SK-N-SH (cell line): ENCODE results near the gene LRFN4. TPM values are rescaled to one million over a fixed set of nuclear protein-coding genes. Genes with fewer than 3 reads are reported as not detected.

Source experiments
- CTCF ChIA-PET: fragments of 300-600, 350-600 bp; formaldehyde crosslinking; extraction: SDS; loops from one replicate; lab custom pipeline; 2021; lab: Yijun Ruan, JAX
- POLR2A ChIA-PET: fragments of 350-600 bp; sonication (Branson Sonifier 250); formaldehyde crosslinking; extraction: SDS; loops from one replicate; lab custom pipeline; 2020; ENCODE audit warnings: antibody characterized with exemption, inconsistent platforms; lab: Yijun Ruan, JAX
- DNase-seq: peaks from one replicate; pipeline ENCODE4 v3.0.0; 2012
- H2AFZ ChIP-seq: fragments of 200-600 bp; sonication (generic); 2 replicates; pipeline ENCODE4 v1.8.1; 2016; ENCODE audit warnings: antibody characterized with exemption, mild to moderate bottlenecking, low read depth
- H3F3A ChIP-seq: fragments of 200-600 bp; sonication (generic); replicated peaks from 2 replicates; pipeline ENCODE3; 2016; ENCODE audit warnings: antibody characterized with exemption, mild to moderate bottlenecking; ENCODE audit not compliant: insufficient read depth
- H3K27ac ChIP-seq, 2 experiments: fragments of 200-500 bp in 1 of 2; fragments of 200-600 bp in 1 of 2; sonication (Bioruptor generic) in 1 of 2; sonication (generic), shearing (Covaris generic) in 1 of 2; 2 replicates each; pipeline versions ENCODE4 v1.5.1 to v1.6.1; 2014 to 2016; ENCODE audit warnings: low read depth in 2 of 2, inconsistent platforms in 1 of 2, low read length in 1 of 2, mild to moderate bottlenecking in 1 of 2, mixed read lengths in 1 of 2
- H3K27me3 ChIP-seq: fragments of 200-600 bp; sonication (generic), shearing (Covaris generic); 2 replicates; pipeline ENCODE4 v1.6.1; 2016; ENCODE audit warnings: mixed run types; ENCODE audit not compliant: insufficient read depth
- H3K36me3 ChIP-seq, 2 experiments: fragments of 200-500 bp in 1 of 2; fragments of 200-600 bp in 1 of 2; sonication (Bioruptor generic) in 1 of 2; sonication (generic) in 1 of 2; replicated peaks in 1 of 2; 2 replicates each; pipeline versions ENCODE3 to v1.5.1; 2014 to 2016; ENCODE audit warnings: low read length in 1 of 2, mild to moderate bottlenecking in 1 of 2; ENCODE audit not compliant: insufficient read depth in 2 of 2, control insufficient read depth in 1 of 2
- H3K4me1 ChIP-seq, 2 experiments: fragments of 200-500 bp in 1 of 2; fragments of 200-600 bp in 1 of 2; sonication (Bioruptor generic) in 1 of 2; sonication (generic), shearing (Covaris generic) in 1 of 2; 2 replicates each; pipeline versions ENCODE4 v1.5.1 to v1.6.1; 2014 to 2016; ENCODE audit warnings: low read depth in 1 of 2, low read length in 1 of 2, mixed run types in 1 of 2; ENCODE audit not compliant: insufficient read depth in 2 of 2, control insufficient read depth in 1 of 2
- H3K4me2 ChIP-seq: fragments of 200-600 bp; sonication (generic), shearing (Covaris generic); 2 replicates; pipeline ENCODE4 v1.6.1; 2017; ENCODE audit warnings: mixed run types
- H3K4me3 ChIP-seq, 2 experiments: fragments of 200-500 bp in 1 of 2; fragments of 200-600 bp in 1 of 2; sonication (Bioruptor generic) in 1 of 2; sonication (generic), shearing (Covaris generic) in 1 of 2; 2 replicates each; pipeline versions ENCODE4 v1.5.1 to v1.8.1; 2014 to 2016; ENCODE audit warnings: low read depth in 2 of 2, inconsistent platforms in 1 of 2, low read length in 1 of 2, mild to moderate bottlenecking in 1 of 2, mixed read lengths in 1 of 2, moderate library complexity in 1 of 2
- H3K79me2 ChIP-seq: fragments of 200-600 bp; sonication (generic); 2 replicates; pipeline ENCODE4 v1.8.1; 2017; ENCODE audit warnings: mild to moderate bottlenecking; ENCODE audit not compliant: insufficient read depth
- H3K9ac ChIP-seq: fragments of 200-600 bp; sonication (generic); 2 replicates; pipeline ENCODE4 v1.6.1; 2017; ENCODE audit warnings: mixed run types
- H3K9me2 ChIP-seq: fragments of 200-600 bp; sonication (generic); 2 replicates; pipeline ENCODE4 v1.6.1; 2017; ENCODE audit warnings: mixed run types
- H3K9me3 ChIP-seq: fragments of 200-600 bp; sonication (generic); 2 replicates; pipeline ENCODE4 v1.6.1; 2017; ENCODE audit warnings: mixed run types, mild to moderate bottlenecking, moderate library complexity
- H4K20me1 ChIP-seq: fragments of 200-600 bp; sonication (generic); 2 replicates; pipeline ENCODE4 v1.6.1; 2017; ENCODE audit warnings: mild to moderate bottlenecking, mixed run types; ENCODE audit not compliant: insufficient read depth
- CTCF ChIP-seq: fragments of 200-600 bp; sonication (generic); IDR thresholded peaks from 2 replicates; pipeline ENCODE4 v1.6.1; 2017; ENCODE audit warnings: antibody characterized with exemption, mild to moderate bottlenecking, moderate library complexity
- EZH2phosphoT487 ChIP-seq: fragments of 200-600 bp; sonication (generic); IDR thresholded peaks from 2 replicates; pipeline ENCODE4 v1.6.1; 2017; ENCODE audit warnings: low read depth, mixed run types, mild to moderate bottlenecking, antibody characterized with exemption, moderate library complexity, borderline replicate concordance
- FOSL2 ChIP-seq: IDR thresholded peaks from 2 replicates; pipeline ENCODE4 v1.4.0; 2012; ENCODE audit warnings: low read depth, mild to moderate bottlenecking, moderate library complexity, borderline replicate concordance
- GATA2 ChIP-seq: sonication (generic); formaldehyde crosslinking; IDR thresholded peaks from 2 replicates; pipeline ENCODE4 v1.5.0; 2020; ENCODE audit warnings: mild to moderate bottlenecking, missing genetic modification reagents
- JUND ChIP-seq: IDR thresholded peaks from 2 replicates; pipeline ENCODE4 v1.4.0; 2012
- MAX ChIP-seq: IDR thresholded peaks from 2 replicates; pipeline ENCODE4 v1.4.0; 2012; ENCODE audit warnings: low read depth
- MEF2A ChIP-seq: IDR thresholded peaks from 2 replicates; pipeline ENCODE4 v1.4.0; 2012; ENCODE audit warnings: low read depth, borderline replicate concordance
- NFIC ChIP-seq: IDR thresholded peaks from 2 replicates; pipeline ENCODE4 v1.4.0; 2012; ENCODE audit warnings: borderline replicate concordance
- NRF1 ChIP-seq: IDR thresholded peaks from 2 replicates; pipeline ENCODE4 v1.6.1; 2012; ENCODE audit warnings: low read depth, mild to moderate bottlenecking, low read length
- SMC3 ChIP-seq: IDR thresholded peaks from 2 replicates; pipeline ENCODE4 v1.6.1; 2012; ENCODE audit warnings: low read depth, low read length, improper control_type of control experiment
- TEAD4 ChIP-seq: IDR thresholded peaks from 2 replicates; pipeline ENCODE4 v1.4.0; 2012; ENCODE audit warnings: mild to moderate bottlenecking, borderline replicate concordance; ENCODE audit not compliant: insufficient read depth
- USF1 ChIP-seq: IDR thresholded peaks from 2 replicates; pipeline ENCODE4 v1.4.0; 2012; ENCODE audit warnings: low read depth, borderline replicate concordance
- USF2 ChIP-seq: fragments of 150-350 bp; IDR thresholded peaks from 2 replicates; pipeline ENCODE4 v1.6.1; 2017; ENCODE audit warnings: antibody characterized with exemption, low read length, low read depth, borderline replicate concordance
- WGBS: methylation state at CpG from one replicate; pipeline ENCODE4 v1.1.6; 2017; ENCODE audit warnings: low lambda C conversion rate; 5-methylcytosine and 5-hydroxymethylcytosine counted together
- polyA plus RNA-seq, 3 experiments: library from polyadenylated mRNA; depleted of rRNA; stranded (reverse); fragments of >200 nt; gene quantifications; 2 replicates each; pipeline ENCODE4 v1.2.3, GENCODE V29; 2012

The LRFN4 gene
- polyA plus RNA-seq, 1 of the 3 experiments (the other 2 are of a cell fraction) = 15.9 TPM

GRCh38 chr11:66854231-66854661 is 2.6 kb upstream of the LRFN4 start:
- Histone ChIP-seq H3K9me3 (no peaks in the 10 kb centered on the region), H4K20me1 (no peaks in the 10 kb centered on the region), H2AFZ (no peak overlapping the region), H3K9ac (no peak overlapping the region), H3K27me3 (no peaks in the 10 kb centered on the region), H3F3A (no peaks in the 10 kb centered on the region), H3K36me3 (peaks cover 0 to 2% of the 10 kb centered on the region in 2 experiments), H3K79me2 (peaks cover 14% of the 10 kb centered on the region), H3K4me1 (peaks cover 0 to 10% of the 10 kb centered on the region in 2 experiments; a peak in 2 of 4 replicates), H3K27ac (no peak overlapping the region), H3K4me3 (no peak overlapping the region), H3K9me2 (no peaks in the 10 kb centered on the region), H3K4me2 (no peak overlapping the region)
- POLR2A ChIA-PET = interaction anchor here (2.2 kb wide), 1 partner anchor 11 kb away, joined by 14 read pairs; the partner anchor contains the start of gene RCE1
- CTCF ChIA-PET = interaction anchor here (1.0 to 3.1 kb wide), 4 partner anchors 10 to 122 kb away, joined by 3 to 17 read pairs (median 4); partner anchors contain the start of gene RCE1
- no peak for TF ChIP-seq MEF2A
- 96% methylated on average over 11 of the region's 12 CpGs for WGBS
- no peak for DNase-seq

- Histone ChIP-seq H3K9me2 (no peaks in the 10 kb centered on the region), H2AFZ (no peak overlapping the region), H3K27ac (no peak overlapping the region), H3F3A (no peaks in the 10 kb centered on the region), H3K36me3 (peaks cover 0 to 2% of the 10 kb centered on the region in 2 experiments), H3K4me1 (peaks cover 0 to 10% of the 10 kb centered on the region in 2 experiments; a peak in 2 of 4 replicates), H3K4me2 (no peak overlapping the region), H3K4me3 (no peak overlapping the region), H4K20me1 (no peaks in the 10 kb centered on the region), H3K79me2 (peaks cover 14% of the 10 kb centered on the region), H3K9ac (no peak overlapping the region), H3K27me3 (no peaks in the 10 kb centered on the region), H3K9me3 (no peaks in the 10 kb centered on the region)
- POLR2A ChIA-PET = interaction anchor here (2.2 kb wide), 1 partner anchor 12 kb away, joined by 14 read pairs; the partner anchor contains the start of gene RCE1
- TF ChIP-seq NRF1 (no peak), MAX (no peak), USF1 (no peak), SMC3 (no peak), FOSL2 (no peak), NFIC (no peak), EZH2phosphoT487 (no peak), JUND (no peak), TEAD4 (no peak), GATA2 (CRISPR knock-in tag) (no peak), CTCF (no peak), USF2 (no peak)
- no peak for DNase-seq
- CTCF ChIA-PET = interaction anchor here (0.7 to 3.1 kb wide), 4 partner anchors 26 to 397 kb away, joined by 3 to 17 read pairs (median 4); no protein-coding TSS in a partner anchor
- WGBS = 98% methylated on average over 7 of the region's 15 CpGs
These were observed 2.1 kb upstream of the LRFN4 start for GRCh38 chr11:66854729-66855211.
